GM06990 (cell line): ENCODE results near the gene DCDC2C.

ENCODE experiments used
- DNase-seq: peaks from one replicate; pipeline ENCODE4 v3.0.0-alpha.2; 2011; ENCODE audit not compliant: insufficient read length; ENCODE audit errors: extremely low read depth
- H3K27me3 ChIP-seq: replicated peaks from 2 replicates; pipeline ENCODE4 v1.6.0; 2011; ENCODE audit warnings: low read length; ENCODE audit not compliant: control insufficient read depth, insufficient read depth
- H3K36me3 ChIP-seq: 2 replicates; pipeline ENCODE4 v1.5.1; 2011; ENCODE audit warnings: low read length; ENCODE audit not compliant: control insufficient read depth, insufficient read depth
- H3K4me3 ChIP-seq: replicated peaks from 2 replicates; pipeline ENCODE4 v1.5.1; 2011; ENCODE audit warnings: low read depth, mild to moderate bottlenecking, control low read depth, low read length
- TF ChIP-seq, protein P1 (sequence below): IDR thresholded peaks from 2 replicates; pipeline ENCODE4 v1.5.1; 2011; ENCODE audit warnings: low read length, control low read depth, mild to moderate bottlenecking, inconsistent platforms; ENCODE audit not compliant: insufficient read depth, poor library complexity, severe bottlenecking

DCDC2C gene

GRCh38 chr2:3774336-3774735 is 71.0 kb downstream of the DCDC2C start:
- H3K36me3 ChIP-seq = no peaks in the 10 kb centered on the region
- TF ChIP-seq, protein P1, sequence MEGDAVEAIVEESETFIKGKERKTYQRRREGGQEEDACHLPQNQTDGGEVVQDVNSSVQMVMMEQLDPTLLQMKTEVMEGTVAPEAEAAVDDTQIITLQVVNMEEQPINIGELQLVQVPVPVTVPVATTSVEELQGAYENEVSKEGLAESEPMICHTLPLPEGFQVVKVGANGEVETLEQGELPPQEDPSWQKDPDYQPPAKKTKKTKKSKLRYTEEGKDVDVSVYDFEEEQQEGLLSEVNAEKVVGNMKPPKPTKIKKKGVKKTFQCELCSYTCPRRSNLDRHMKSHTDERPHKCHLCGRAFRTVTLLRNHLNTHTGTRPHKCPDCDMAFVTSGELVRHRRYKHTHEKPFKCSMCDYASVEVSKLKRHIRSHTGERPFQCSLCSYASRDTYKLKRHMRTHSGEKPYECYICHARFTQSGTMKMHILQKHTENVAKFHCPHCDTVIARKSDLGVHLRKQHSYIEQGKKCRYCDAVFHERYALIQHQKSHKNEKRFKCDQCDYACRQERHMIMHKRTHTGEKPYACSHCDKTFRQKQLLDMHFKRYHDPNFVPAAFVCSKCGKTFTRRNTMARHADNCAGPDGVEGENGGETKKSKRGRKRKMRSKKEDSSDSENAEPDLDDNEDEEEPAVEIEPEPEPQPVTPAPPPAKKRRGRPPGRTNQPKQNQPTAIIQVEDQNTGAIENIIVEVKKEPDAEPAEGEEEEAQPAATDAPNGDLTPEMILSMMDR = no peak
- no peak for DNase-seq
- H3K4me3 ChIP-seq = no peak overlapping the region
- H3K27me3 ChIP-seq = no peaks in the 10 kb centered on the region; the same call in 1 of the 2 replicates

DNA sequence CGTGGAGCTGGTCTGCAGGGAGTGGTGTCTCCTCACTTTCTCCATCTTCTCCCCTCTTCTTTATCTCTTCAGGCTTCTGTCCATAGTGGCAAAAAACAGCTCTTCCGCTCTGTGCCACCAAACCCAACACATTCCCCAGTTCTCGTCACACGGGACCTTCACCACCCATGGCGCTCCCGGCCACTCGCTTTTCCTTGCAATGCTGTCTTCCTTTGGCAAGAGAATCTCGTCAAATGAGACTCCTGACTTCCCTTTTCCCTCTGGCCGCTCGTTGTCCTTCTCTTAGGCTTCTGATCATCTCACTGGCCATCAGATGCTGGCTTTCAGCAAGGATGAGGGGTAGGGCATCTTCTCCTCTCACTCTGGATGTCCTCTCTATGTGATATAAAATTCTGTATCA is 72.9 kb downstream of the DCDC2C start:
- TF ChIP-seq, protein P1 = no peak
- Histone ChIP-seq H3K27me3 (no peaks in the 10 kb centered on the region; the same call in 1 of the 2 replicates), H3K4me3 (no peak overlapping the region), H3K36me3 (no peaks in the 10 kb centered on the region)
- no peak for DNase-seq

DNA sequence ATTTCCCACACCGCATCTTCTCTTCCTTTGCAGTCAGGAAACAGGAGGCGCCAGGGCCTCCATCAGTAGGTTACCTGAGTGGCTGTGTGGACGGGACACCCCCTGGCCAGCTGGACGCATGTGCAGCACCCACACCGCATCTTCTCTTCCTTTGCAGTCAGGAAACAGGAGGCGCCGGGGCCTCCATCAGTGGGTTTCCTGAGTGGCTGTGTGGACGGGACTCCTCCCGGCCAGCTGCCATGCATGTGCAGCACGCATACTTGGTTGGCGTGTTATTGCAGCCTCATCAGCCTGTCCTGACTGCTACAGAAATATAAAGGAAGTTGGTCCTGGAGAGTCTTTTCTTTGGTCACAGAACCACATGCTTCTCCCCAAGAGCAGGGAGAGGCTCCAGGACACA is 74.6 kb downstream of the DCDC2C start:
- DNase-seq = no peak
- no peak overlapping the region for H3K4me3 ChIP-seq
- TF ChIP-seq, protein P1 = no peak
- H3K27me3 ChIP-seq = no peaks in the 10 kb centered on the region; the same call in 1 of the 2 replicates
- H3K36me3 ChIP-seq = no peaks in the 10 kb centered on the region

DNA sequence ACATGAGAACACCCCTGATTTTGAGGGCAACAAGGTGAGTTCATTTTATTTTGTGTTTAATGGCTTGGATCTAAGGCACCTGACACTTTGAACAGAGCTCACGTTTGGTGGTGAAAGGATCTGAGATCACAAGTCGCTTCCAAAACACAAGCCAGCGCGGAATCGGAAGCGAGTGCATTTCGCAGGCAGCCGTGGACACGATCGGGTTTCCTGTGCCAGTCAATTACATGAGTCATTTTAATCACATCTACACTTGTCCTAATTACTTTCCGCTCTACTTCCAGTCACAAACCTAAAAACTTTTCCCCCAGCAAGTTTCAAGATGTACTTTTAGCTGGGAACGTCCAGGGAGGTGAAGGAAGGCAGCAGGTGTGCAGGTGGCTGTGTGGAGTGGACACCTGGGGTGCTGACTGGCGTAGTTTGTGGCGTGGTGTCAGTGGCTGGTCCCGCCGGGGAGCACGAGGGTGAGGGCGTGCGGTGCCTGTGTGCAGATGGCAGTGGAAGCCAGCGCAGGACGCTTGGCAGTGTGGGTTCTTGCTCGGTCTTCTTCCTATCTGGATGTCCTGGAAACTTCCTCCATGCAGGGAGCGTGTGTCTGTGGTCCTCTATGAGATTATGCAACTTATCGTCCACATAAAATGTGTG is 75.6 kb downstream of the DCDC2C start:
- Histone ChIP-seq H3K36me3 (no peaks in the 10 kb centered on the region), H3K27me3 (no peaks in the 10 kb centered on the region; the same call in 1 of the 2 replicates), H3K4me3 (no peak overlapping the region)
- TF ChIP-seq, protein P1 = no peak
- no peak for DNase-seq

GRCh38 chr2:3779496-3780049 is 76.2 kb downstream of the DCDC2C start:
- DNase-seq = no peak
- TF ChIP-seq, protein P1 = no peak
- H3K27me3 ChIP-seq = no peaks in the 10 kb centered on the region; the same call in 1 of the 2 replicates
- H3K36me3 ChIP-seq = no peaks in the 10 kb centered on the region
- no peak overlapping the region for H3K4me3 ChIP-seq
